Colonic mucosa (tissue), 4 donors: ENCODE data around the gene OSBPL6. TPM values are rescaled to one million over a fixed set of nuclear protein-coding genes. Genes with fewer than 3 reads are reported as not detected.
"Not testable (repeated sequence)": the region's sequence is repeated elsewhere in the genome, so short reads cannot be mapped to it uniquely, and the experiment has no call there.

Experiments
- DNase-seq: peaks from one replicate; pipeline ENCODE4 v3.0.0-alpha.2; 2020
- H3K27ac ChIP-seq: fragments of 200-600 bp; one replicate; pipeline ENCODE4 v1.8.0; 2021
- H3K27me3 ChIP-seq: fragments of 200-600 bp; one replicate; pipeline ENCODE4 v1.8.0; 2021
- H3K36me3 ChIP-seq: fragments of 200-600 bp; one replicate; pipeline ENCODE4 v1.8.0; 2021
- H3K4me1 ChIP-seq: fragments of 200-600 bp; one replicate; pipeline ENCODE4 v1.8.0; 2021; ENCODE audit warnings: mild to moderate bottlenecking
- H3K4me3 ChIP-seq: fragments of 200-600 bp; one replicate; pipeline ENCODE4 v1.8.0; 2021
- H3K9ac ChIP-seq, 2 donors: one replicate each; pipeline ENCODE4 v1.7.0; 2013; ENCODE audit warnings: control low read depth in 2 of 2, low read depth in 2 of 2, low read length in 2 of 2
- H3K9me3 ChIP-seq: fragments of 200-600 bp; one replicate; pipeline ENCODE4 v1.8.0; 2021
- CTCF ChIP-seq: fragments of 200-600 bp; IDR thresholded peaks from one replicate; pipeline ENCODE4 v1.8.0; 2022; ENCODE audit warnings: antibody characterized with exemption, mild to moderate bottlenecking
- intact Hi-C: fragments of 100-400 bp; cut with DNase I; formaldehyde crosslinking; loops from one replicate; pipeline ENCODE4 v1.14.1; 2022
- total RNA-seq, 2 donors: library from RNA; stranded (reverse); fragmentation: NEBNext Ultra II Directional in 1 of 2; extraction: Animal tissue kit (Norgen Biotek cat#: 25700) in 1 of 2; gene quantifications; one replicate each; pipeline ENCODE4 v1.2.1, GENCODE V29; 2021
- donor health status: healthy.
- donor health status: DM: no; HTN: no; CAD: no.
- donor health status: DM: no; HTN: no; CAD: no.

The OSBPL6 gene
- total RNA-seq, 2 donors from 2014 or later: 0.58 to 0.72 TPM

GRCh38 chr2:178193496-178193822, 853 bp upstream of the OSBPL6 start:
- peak; percentile 57 for DNase-seq
- peaks cover 21% of the 10 kb centered on the region for H3K27me3 ChIP-seq
- H3K4me3 ChIP-seq: peak overlapping the region; percentile 87
- peaks cover 4% of the 10 kb centered on the region for H3K4me1 ChIP-seq
- TF ChIP-seq CTCF: no peak
- H3K9ac ChIP-seq: peak overlapping the region in 1 of 2 donors; percentile 76
- intact Hi-C loops: no loop called here
- H3K9me3 ChIP-seq: no peaks in the 10 kb centered on the region
- H3K36me3 ChIP-seq: no peaks in the 10 kb centered on the region
- H3K27ac ChIP-seq: peak overlapping the region; percentile 70

GRCh38 chr2:178194600-178195389, 483 bp downstream of the OSBPL6 start:
- intact Hi-C loops: no loop called here
- H3K27ac ChIP-seq: peak overlapping the region; percentile 46
- TF ChIP-seq CTCF: no peak
- peaks cover 21% of the 10 kb centered on the region for H3K27me3 ChIP-seq
- H3K36me3 ChIP-seq: no peaks in the 10 kb centered on the region
- peak overlapping the region; percentile 87 for H3K4me3 ChIP-seq
- no peaks in the 10 kb centered on the region for H3K9me3 ChIP-seq
- DNase-seq: peak; percentile 34
- peak overlapping the region; percentile 43 to 72 for H3K9ac ChIP-seq
- H3K4me1 ChIP-seq: peaks cover 4% of the 10 kb centered on the region

- peak overlapping the region; percentile 43 to 72 for H3K9ac ChIP-seq
- H3K27me3 ChIP-seq: peaks cover 21% of the 10 kb centered on the region
- intact Hi-C loops: no loop called here
- H3K27ac ChIP-seq: no peak overlapping the region
- peak overlapping the region; percentile 87 for H3K4me3 ChIP-seq
- no peaks in the 10 kb centered on the region for H3K36me3 ChIP-seq
- no peaks in the 10 kb centered on the region for H3K9me3 ChIP-seq
- no peak for TF ChIP-seq CTCF
- peaks cover 4% of the 10 kb centered on the region for H3K4me1 ChIP-seq
- DNase-seq: no peak
Measured at GRCh38 chr2:178195390-178196166, 1.3 kb downstream of the OSBPL6 start.

- peaks cover 13% of the 10 kb centered on the region for H3K27me3 ChIP-seq
- DNase-seq: no peak
- no peaks in the 10 kb centered on the region for H3K36me3 ChIP-seq
- no peaks in the 10 kb centered on the region for H3K9me3 ChIP-seq
- no peak overlapping the region for H3K4me3 ChIP-seq
- no peak overlapping the region for H3K27ac ChIP-seq
- no peak for TF ChIP-seq CTCF
- peaks cover 4% of the 10 kb centered on the region for H3K4me1 ChIP-seq
- H3K9ac ChIP-seq: no peak overlapping the region
- intact Hi-C loops: no loop called here
Measured at GRCh38 chr2:178197791-178198190, 3.5 kb downstream of the OSBPL6 start.

GRCh38 chr2:178198441-178198840, 4.1 kb downstream of the OSBPL6 start:
- H3K4me1 ChIP-seq, H3K27ac ChIP-seq, H3K4me3 ChIP-seq, intact Hi-C loops, DNase-seq, H3K9me3 ChIP-seq, H3K9ac ChIP-seq, H3K36me3 ChIP-seq: not testable (repeated sequence)
- peaks cover 11% of the 10 kb centered on the region for H3K27me3 ChIP-seq

GRCh38 chr2:178199334-178199733, 5.0 kb downstream of the OSBPL6 start:
- no peak for TF ChIP-seq CTCF
- H3K27ac ChIP-seq: no peak overlapping the region
- H3K9me3 ChIP-seq: no peaks in the 10 kb centered on the region
- peaks cover 4% of the 10 kb centered on the region for H3K4me1 ChIP-seq
- H3K27me3 ChIP-seq: peaks cover 10% of the 10 kb centered on the region
- no peak overlapping the region for H3K9ac ChIP-seq
- H3K4me3 ChIP-seq: no peak overlapping the region
- no peak for DNase-seq
- intact Hi-C loops: no loop called here
- H3K36me3 ChIP-seq: no peaks in the 10 kb centered on the region
